ENCODE data around the gene HLTF.

- TF ChIP-seq TAF1 (IDR thresholded peaks at IDR 0.05; ENCODE audit: borderline replicate concordance, insufficient read depth, low read length) (no peak), POLR2AphosphoS5 (IDR thresholded peaks at IDR 0.05; ENCODE audit: low read depth, low read length) (no peak), REST (IDR thresholded peaks at IDR 0.05; ENCODE audit: insufficient read depth in 1 of 2, low read depth in 2 of 2, low read length in 2 of 2) (no peak)
These were observed 4.6 kb upstream of the HLTF start for GRCh38 chr3:149090907-149091306.
